Measurements from ENCODE around the gene HOXA3. TPM values are rescaled to one million over a fixed set of nuclear protein-coding genes. Genes with fewer than 3 reads are reported as not detected.

Gene HOXA3
- total RNA-seq, 1 donor from 2014 or later = 3.9 TPM

- peaks cover 41% of the 10 kb centered on the region for H3K4me1 ChIP-seq
- H3K9me3 ChIP-seq = no peaks in the 10 kb centered on the region
- H3K4me3 ChIP-seq = peak overlapping the region; percentile 66 to 72
- no peaks in the 10 kb centered on the region for H3K36me3 ChIP-seq
- intact Hi-C loops (cut with DNase I) = no loop called here
- no peak for DNase-seq (ENCODE audit: extremely low spot score in 2 of 2)
- TF ChIP-seq POLR2A (IDR thresholded peaks at IDR 0.05) (no peak), CTCF (IDR thresholded peaks at IDR 0.05) (no peak)
- H3K27me3 ChIP-seq = no peaks in the 10 kb centered on the region
- H3K27ac ChIP-seq = peak overlapping the region; percentile 75
Observed at GRCh38 chr7:27096768-27097514, 55.4 kb downstream of the HOXA3 start.

- Histone ChIP-seq H3K27ac (peak within 1 kb of the TSS; percentile 75), H3K4me3 (peak within 1 kb of the TSS; percentile 66 to 72), H3K4me1 (peaks cover 41% of the 10 kb centered on the region), H3K36me3 (no peaks in the 10 kb centered on the region), H3K9me3 (no peaks in the 10 kb centered on the region), H3K27me3 (no peaks in the 10 kb centered on the region)
- no peak for DNase-seq (ENCODE audit: extremely low spot score in 2 of 2)
- TF ChIP-seq POLR2A (IDR thresholded peaks at IDR 0.05) (peak in 1 of 2 donors; percentile 15), CTCF (IDR thresholded peaks at IDR 0.05) (no peak), POLR2AphosphoS5 (IDR thresholded peaks at IDR 0.05; ENCODE audit: insufficient read depth in 1 of 2, low read depth in 1 of 2) (peak in 1 of 2 donors; percentile 61)
- intact Hi-C loops (cut with DNase I) = no loop called here
Observed at GRCh38 chr7:27095897-27096767, 56.3 kb downstream of the HOXA3 start, which contains the start of gene HOXA1. TSS of gene HOXA1 (minus strand) at chr7:27096000. CDS start at chr7:27095912, 88 bp downstream.

GRCh38 chr7:27095050-27095896, 57.1 kb downstream of the HOXA3 start:
- intact Hi-C loops (cut with DNase I) = no loop called here

More at GRCh38 chr7:27095050-27095896, 57.1 kb downstream of the HOXA3 start:
- DNase-seq (ENCODE audit: extremely low spot score in 2 of 2) = no peak
- no peaks in the 10 kb centered on the region for H3K36me3 ChIP-seq
- peak overlapping the region; percentile 66 to 72 for H3K4me3 ChIP-seq
- no peaks in the 10 kb centered on the region for H3K9me3 ChIP-seq
- H3K4me1 ChIP-seq = peaks cover 41% of the 10 kb centered on the region
- no peak overlapping the region for H3K27ac ChIP-seq
- H3K27me3 ChIP-seq = no peaks in the 10 kb centered on the region
- TF ChIP-seq POLR2A (IDR thresholded peaks at IDR 0.05) (no peak), CTCF (IDR thresholded peaks at IDR 0.05) (no peak), POLR2AphosphoS5 (IDR thresholded peaks at IDR 0.05; ENCODE audit: insufficient read depth in 1 of 2, low read depth in 1 of 2) (no peak)
